ENCODE data around the gene MAMSTR.

The MAMSTR gene

GRCh38 chr19:48745208-48745995 lies 25.9 kb upstream of the MAMSTR start:
- DNase-seq: peak; percentile 77

- no peak for DNase-seq
Measured at GRCh38 chr19:48742096-48742495, 22.6 kb upstream of the MAMSTR start.

- peak; percentile 18 for DNase-seq
Measured at GRCh38 chr19:48741129-48741999, 21.8 kb upstream of the MAMSTR start.

- DNase-seq: no peak
Measured at GRCh38 chr19:48740164-48740972, 20.8 kb upstream of the MAMSTR start, which contains the start of gene RASIP1. Gene RASIP1, minus strand, starts transcription at chr19:48740610. Its CDS starts 328 bp downstream, at chr19:48740282.

GRCh38 chr19:48739404-48740163 lies 20.1 kb upstream of the MAMSTR start:
- no peak for DNase-seq

- peak; percentile 86 for DNase-seq
Measured at GRCh38 chr19:48738557-48739403, 19.3 kb upstream of the MAMSTR start.

- no peak for DNase-seq
Measured at GRCh38 chr19:48737360-48737998, 18.0 kb upstream of the MAMSTR start.

GRCh38 chr19:48735031-48735615 lies 15.6 kb upstream of the MAMSTR start:
- peak; percentile 61 for DNase-seq

GRCh38 chr19:48734625-48735024 lies 15.1 kb upstream of the MAMSTR start:
- DNase-seq: no peak

- DNase-seq: no peak
Measured at GRCh38 chr19:48731452-48731851, 11.9 kb upstream of the MAMSTR start.

GRCh38 chr19:48728911-48729664 lies 9.6 kb upstream of the MAMSTR start:
- no peak for DNase-seq

- DNase-seq: no peak
Measured at GRCh38 chr19:48726556-48726955, 7.0 kb upstream of the MAMSTR start.

- DNase-seq: peak; percentile 96
Measured at GRCh38 chr19:48724796-48725753, 5.5 kb upstream of the MAMSTR start.

- no peak for DNase-seq
Measured at GRCh38 chr19:48722196-48722708, 2.7 kb upstream of the MAMSTR start.

GRCh38 chr19:48720613-48721296 lies 1.2 kb upstream of the MAMSTR start:
- peak; percentile 100 for DNase-seq

GRCh38 chr19:48720251-48720612 lies 707 bp upstream of the MAMSTR start:
- DNase-seq: no peak

- DNase-seq: no peak
Measured at GRCh38 chr19:48718711-48719231, 754 bp downstream of the MAMSTR start.
